ENCODE results near the gene SOCS7. TPM values are rescaled to one million over a fixed set of nuclear protein-coding genes. Genes with fewer than 3 reads are reported as not detected.

Gene SOCS7
- total and polyA plus RNA-seq, 4 donors: 0.74 to 11.0 (median 2.9) TPM

- peaks cover 0 to 15% (median 4%) of the 10 kb centered on the region in 4 donors for H3K27me3 ChIP-seq (ENCODE audit: control insufficient read depth in 4 of 4, insufficient read depth in 4 of 4, low read length in 3 of 4)
- TF ChIP-seq YY1 (IDR thresholded peaks at IDR 0.05) (no peak), TAF1 (conservative IDR thresholded peaks at IDR 0.05) (no peak), SP1 (IDR thresholded peaks at IDR 0.05) (no peak), RXRA (IDR thresholded peaks at IDR 0.05) (no peak), FOXA2 (IDR thresholded peaks at IDR 0.05) (no peak), CTCF (IDR thresholded peaks at IDR 0.05; ENCODE audit: low read depth, low read length, missing input control) (no peak), RAD21 (IDR thresholded peaks at IDR 0.05) (no peak), JUND (IDR thresholded peaks at IDR 0.05) (no peak), NR2F2 (IDR thresholded peaks at IDR 0.05) (no peak), ATF3 (IDR thresholded peaks at IDR 0.05) (no peak), EGR1 (IDR thresholded peaks at IDR 0.05; ENCODE audit: low read depth in 2 of 2) (no peak), HNF4G (IDR thresholded peaks at IDR 0.05) (no peak), FOXA1 (IDR thresholded peaks at IDR 0.05) (no peak), HNF4A (conservative IDR thresholded peaks at IDR 0.05) (no peak), GABPA (IDR thresholded peaks at IDR 0.05 in 1 of 2, conservative IDR thresholded peaks at IDR 0.05 in 1 of 2) (no peak)
- TF ChIP-seq, protein P1, sequence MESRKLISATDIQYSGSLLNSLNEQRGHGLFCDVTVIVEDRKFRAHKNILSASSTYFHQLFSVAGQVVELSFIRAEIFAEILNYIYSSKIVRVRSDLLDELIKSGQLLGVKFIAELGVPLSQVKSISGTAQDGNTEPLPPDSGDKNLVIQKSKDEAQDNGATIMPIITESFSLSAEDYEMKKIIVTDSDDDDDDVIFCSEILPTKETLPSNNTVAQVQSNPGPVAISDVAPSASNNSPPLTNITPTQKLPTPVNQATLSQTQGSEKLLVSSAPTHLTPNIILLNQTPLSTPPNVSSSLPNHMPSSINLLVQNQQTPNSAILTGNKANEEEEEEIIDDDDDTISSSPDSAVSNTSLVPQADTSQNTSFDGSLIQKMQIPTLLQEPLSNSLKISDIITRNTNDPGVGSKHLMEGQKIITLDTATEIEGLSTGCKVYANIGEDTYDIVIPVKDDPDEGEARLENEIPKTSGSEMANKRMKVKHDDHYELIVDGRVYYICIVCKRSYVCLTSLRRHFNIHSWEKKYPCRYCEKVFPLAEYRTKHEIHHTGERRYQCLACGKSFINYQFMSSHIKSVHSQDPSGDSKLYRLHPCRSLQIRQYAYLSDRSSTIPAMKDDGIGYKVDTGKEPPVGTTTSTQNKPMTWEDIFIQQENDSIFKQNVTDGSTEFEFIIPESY (IDR thresholded peaks at IDR 0.05): no peak
- TF ChIP-seq, protein P2, sequence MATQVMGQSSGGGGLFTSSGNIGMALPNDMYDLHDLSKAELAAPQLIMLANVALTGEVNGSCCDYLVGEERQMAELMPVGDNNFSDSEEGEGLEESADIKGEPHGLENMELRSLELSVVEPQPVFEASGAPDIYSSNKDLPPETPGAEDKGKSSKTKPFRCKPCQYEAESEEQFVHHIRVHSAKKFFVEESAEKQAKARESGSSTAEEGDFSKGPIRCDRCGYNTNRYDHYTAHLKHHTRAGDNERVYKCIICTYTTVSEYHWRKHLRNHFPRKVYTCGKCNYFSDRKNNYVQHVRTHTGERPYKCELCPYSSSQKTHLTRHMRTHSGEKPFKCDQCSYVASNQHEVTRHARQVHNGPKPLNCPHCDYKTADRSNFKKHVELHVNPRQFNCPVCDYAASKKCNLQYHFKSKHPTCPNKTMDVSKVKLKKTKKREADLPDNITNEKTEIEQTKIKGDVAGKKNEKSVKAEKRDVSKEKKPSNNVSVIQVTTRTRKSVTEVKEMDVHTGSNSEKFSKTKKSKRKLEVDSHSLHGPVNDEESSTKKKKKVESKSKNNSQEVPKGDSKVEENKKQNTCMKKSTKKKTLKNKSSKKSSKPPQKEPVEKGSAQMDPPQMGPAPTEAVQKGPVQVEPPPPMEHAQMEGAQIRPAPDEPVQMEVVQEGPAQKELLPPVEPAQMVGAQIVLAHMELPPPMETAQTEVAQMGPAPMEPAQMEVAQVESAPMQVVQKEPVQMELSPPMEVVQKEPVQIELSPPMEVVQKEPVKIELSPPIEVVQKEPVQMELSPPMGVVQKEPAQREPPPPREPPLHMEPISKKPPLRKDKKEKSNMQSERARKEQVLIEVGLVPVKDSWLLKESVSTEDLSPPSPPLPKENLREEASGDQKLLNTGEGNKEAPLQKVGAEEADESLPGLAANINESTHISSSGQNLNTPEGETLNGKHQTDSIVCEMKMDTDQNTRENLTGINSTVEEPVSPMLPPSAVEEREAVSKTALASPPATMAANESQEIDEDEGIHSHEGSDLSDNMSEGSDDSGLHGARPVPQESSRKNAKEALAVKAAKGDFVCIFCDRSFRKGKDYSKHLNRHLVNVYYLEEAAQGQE (IDR thresholded peaks at IDR 0.05): no peak
- no peaks in the 10 kb centered on the region for H3K9me3 ChIP-seq (ENCODE audit: control insufficient read depth in 4 of 4, low read length in 3 of 4)
- H3K4me3 ChIP-seq (ENCODE audit: low read depth in 1 of 3, low read length in 3 of 3): no peak overlapping the region
- DNase-seq (ENCODE audit: low spot score): no peak
- no peak overlapping the region for H3K27ac ChIP-seq (ENCODE audit: low read depth in 1 of 2, low read length in 2 of 2)
- H3K4me1 ChIP-seq (ENCODE audit: control insufficient read depth in 4 of 4, insufficient read depth in 4 of 4, low read length in 3 of 4): peaks cover 2 to 6% (median 4%) of the 10 kb centered on the region in 4 donors
- no peaks in the 10 kb centered on the region for H3K36me3 ChIP-seq (ENCODE audit: control insufficient read depth in 4 of 4, insufficient read depth in 3 of 4, low read depth in 1 of 4, low read length in 3 of 4)
- WGBS: 46% methylated on average over 14 of the region's 14 CpGs
- H3K9ac ChIP-seq (ENCODE audit: low read depth in 1 of 2, low read length in 2 of 2): no peak overlapping the region
Observed at GRCh38 chr17:38421171-38421841, 69.7 kb downstream of the SOCS7 start.
